ENCODE measurements around the gene IFRD1. TPM values are rescaled to one million over a fixed set of nuclear protein-coding genes. Genes with fewer than 3 reads are reported as not detected.

The IFRD1 gene
- total and polyA plus RNA-seq, 2 donors (not counting 3 experiments of a cell fraction or from before 2014, with no cell fraction given): 16.8 to 43.3 TPM

DNA sequence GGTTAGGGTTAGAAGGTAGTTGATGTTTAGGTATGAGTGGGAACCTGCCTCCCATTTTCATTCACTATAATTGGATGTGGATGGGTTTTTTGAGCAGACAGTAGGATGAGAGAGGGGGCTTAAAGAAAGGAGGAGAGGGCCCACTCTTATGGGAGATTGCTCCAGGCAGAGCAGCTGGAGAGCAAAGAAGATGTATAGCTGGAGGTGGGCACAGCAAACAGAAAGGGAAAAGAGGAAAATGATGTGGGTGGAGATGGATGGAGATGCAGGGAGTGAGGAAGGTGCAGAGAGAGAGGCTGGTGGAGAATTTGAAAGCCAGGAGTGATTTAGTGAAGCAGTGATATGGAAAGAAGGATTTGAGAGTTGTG, 60.5 kb downstream of the IFRD1 start:
- Histone ChIP-seq H3K27ac (ENCODE audit: insufficient read depth, low read depth, low read length) (no peak overlapping the region), H3K9me1 (replicated peaks; ENCODE audit: control insufficient read depth, extremely low read depth, insufficient read depth, low read length) (no peaks in the 10 kb centered on the region), H3K4me1 (ENCODE audit: control insufficient read depth, extremely low read depth, insufficient read depth, low read length) (no peaks in the 10 kb centered on the region), H3K9me3 (replicated peaks; ENCODE audit: control insufficient read depth, insufficient read depth, low read length) (no peaks in the 10 kb centered on the region), H4K20me1 (replicated peaks; ENCODE audit: control insufficient read depth, extremely low read depth, insufficient read depth, low read length) (no peaks in the 10 kb centered on the region), H2AFZ (ENCODE audit: low read depth, low read length) (no peak overlapping the region), H3K27me3 (ENCODE audit: control insufficient read depth in 2 of 2, insufficient read depth in 2 of 2, low read length in 2 of 2) (peaks cover 9 to 18% of the 10 kb centered on the region in 2 experiments), H3K4me3 (replicated peaks in 1 of 3; ENCODE audit: insufficient read depth in 1 of 3, low read depth in 1 of 3, low read length in 3 of 3) (no peak overlapping the region), H3K9ac (replicated peaks; ENCODE audit: extremely low read depth, insufficient read depth, low read length) (no peak overlapping the region), H3K36me3 (ENCODE audit: control insufficient read depth in 2 of 2, extremely low read depth in 1 of 2, insufficient read depth in 2 of 2, low read length in 2 of 2) (no peaks in the 10 kb centered on the region), H3K4me2 (ENCODE audit: insufficient read depth, low read length) (no peak overlapping the region), H3K79me2 (ENCODE audit: control insufficient read depth, insufficient read depth, low read length) (no peaks in the 10 kb centered on the region)
- DNase-seq (ENCODE audit: low read depth, low spot score) (no peak), FAIRE-seq (no peak)
- dilution Hi-C loops (cut with MboI; ENCODE audit: extremely low pct_ligation_motif_present, low sequenced_read_pairs) (no loop called here), intact Hi-C loops (cut with micrococcal nuclease) (no loop called here)
- BruUV-seq (replicated peaks): no TSS peak
- ChIA-PET POLR2A (no interaction called here), CTCF (no interaction called here)
- TF ChIP-seq FOS (IDR thresholded peaks at IDR 0.05; ENCODE audit: borderline replicate concordance, insufficient read depth, low read length): no peak
- TF ChIP-seq JUN (IDR thresholded peaks at IDR 0.05; ENCODE audit: borderline replicate concordance, insufficient read depth, insufficient read length, low read depth): no peak
- no peak for TF ChIP-seq GATA2 (IDR thresholded peaks at IDR 0.05; ENCODE audit: insufficient read depth, insufficient read length, low read depth, low read length)
- TF ChIP-seq, protein P1, sequence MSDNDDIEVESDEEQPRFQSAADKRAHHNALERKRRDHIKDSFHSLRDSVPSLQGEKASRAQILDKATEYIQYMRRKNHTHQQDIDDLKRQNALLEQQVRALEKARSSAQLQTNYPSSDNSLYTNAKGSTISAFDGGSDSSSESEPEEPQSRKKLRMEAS (IDR thresholded peaks at IDR 0.05; ENCODE audit: insufficient read depth, insufficient read length): no peak
- TF ChIP-seq POLR2A (IDR thresholded peaks at IDR 0.05; ENCODE audit: low read depth, low read length): no peak
- no peak for TF ChIP-seq EZH2 (IDR thresholded peaks at IDR 0.05; ENCODE audit: borderline replicate concordance, low read depth, low read length, severe bottlenecking)
- no peak for TF ChIP-seq MYC (IDR thresholded peaks at IDR 0.05; ENCODE audit: low read depth, low read length)
- TF ChIP-seq POLR2AphosphoS5 (IDR thresholded peaks at IDR 0.05; ENCODE audit: insufficient read depth, low read depth, low read length): no peak
- TF ChIP-seq, protein P2, sequence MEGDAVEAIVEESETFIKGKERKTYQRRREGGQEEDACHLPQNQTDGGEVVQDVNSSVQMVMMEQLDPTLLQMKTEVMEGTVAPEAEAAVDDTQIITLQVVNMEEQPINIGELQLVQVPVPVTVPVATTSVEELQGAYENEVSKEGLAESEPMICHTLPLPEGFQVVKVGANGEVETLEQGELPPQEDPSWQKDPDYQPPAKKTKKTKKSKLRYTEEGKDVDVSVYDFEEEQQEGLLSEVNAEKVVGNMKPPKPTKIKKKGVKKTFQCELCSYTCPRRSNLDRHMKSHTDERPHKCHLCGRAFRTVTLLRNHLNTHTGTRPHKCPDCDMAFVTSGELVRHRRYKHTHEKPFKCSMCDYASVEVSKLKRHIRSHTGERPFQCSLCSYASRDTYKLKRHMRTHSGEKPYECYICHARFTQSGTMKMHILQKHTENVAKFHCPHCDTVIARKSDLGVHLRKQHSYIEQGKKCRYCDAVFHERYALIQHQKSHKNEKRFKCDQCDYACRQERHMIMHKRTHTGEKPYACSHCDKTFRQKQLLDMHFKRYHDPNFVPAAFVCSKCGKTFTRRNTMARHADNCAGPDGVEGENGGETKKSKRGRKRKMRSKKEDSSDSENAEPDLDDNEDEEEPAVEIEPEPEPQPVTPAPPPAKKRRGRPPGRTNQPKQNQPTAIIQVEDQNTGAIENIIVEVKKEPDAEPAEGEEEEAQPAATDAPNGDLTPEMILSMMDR (IDR thresholded peaks at IDR 0.05; ENCODE audit: extremely low read depth in 1 of 2, insufficient read depth in 1 of 2, low read depth in 1 of 2, low read length in 2 of 2): no peak
